GM19452 (cell line): ENCODE results near the gene TAP2.
A peak's percentile ranks its signal among the peaks of the same experiment; 100 is the strongest.
"Not testable (repeated sequence)": the region's sequence is repeated elsewhere in the genome, so short reads cannot be mapped to it uniquely, and the experiment has no call there.

ENCODE experiments used
- ATAC-seq: cut with Tn5 transposase; IDR thresholded peaks from one replicate; pipeline ENCODE4 v1.9.1; 2021; ENCODE audit not compliant: unreplicated experiment

TAP2 gene

DNA sequence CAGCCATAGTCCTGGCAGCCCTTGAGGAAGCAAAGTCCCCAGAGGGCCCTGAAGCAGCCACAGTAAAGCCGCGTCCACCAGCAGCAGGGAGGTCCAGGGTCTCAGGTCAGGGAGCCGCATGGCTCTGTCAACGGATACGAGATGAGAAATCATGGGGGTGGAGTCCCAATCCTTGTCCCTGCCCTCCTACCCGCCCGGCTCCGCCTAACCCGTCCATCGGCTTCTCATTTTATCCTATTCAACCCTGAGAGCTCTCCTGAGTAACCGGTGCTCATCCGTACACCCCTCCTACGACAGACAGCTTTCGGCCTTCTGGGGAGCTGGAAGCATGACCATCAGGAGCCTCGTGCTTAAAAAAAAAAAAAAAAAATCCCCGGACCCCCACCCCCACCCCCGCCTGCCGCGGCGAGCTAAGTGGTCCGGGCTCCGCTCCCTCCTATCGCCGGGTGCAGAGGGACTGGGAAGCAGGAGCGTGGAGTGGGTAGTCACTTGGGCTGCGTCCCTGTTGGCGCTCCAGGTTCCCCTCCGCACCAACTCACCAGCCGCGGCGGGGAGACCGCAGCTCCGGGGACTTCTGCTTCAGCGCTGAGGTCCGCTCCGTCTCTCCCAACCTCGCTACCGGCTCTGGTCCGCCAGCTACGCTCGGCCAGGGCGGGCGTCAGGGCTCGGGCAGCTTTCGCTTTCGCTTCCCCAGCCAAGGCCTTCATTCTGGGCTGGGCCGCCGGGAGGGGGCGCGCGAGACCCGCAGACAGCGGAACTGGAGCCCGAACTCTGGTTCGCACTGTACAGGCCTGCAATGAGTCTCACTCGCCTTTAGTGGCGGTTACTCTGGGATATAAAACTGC, at the start of gene TAP2:
Gene TAP2, minus strand, starts transcription at position 626 of the 845 bp plus-strand sequence. Its CDS starts 506 bp downstream, at position 120.
- ATAC-seq = peak; percentile 67

- no peak for ATAC-seq
Observed at GRCh38 chr6:32887616-32888015, 49.1 kb upstream of the TAP2 start.

DNA sequence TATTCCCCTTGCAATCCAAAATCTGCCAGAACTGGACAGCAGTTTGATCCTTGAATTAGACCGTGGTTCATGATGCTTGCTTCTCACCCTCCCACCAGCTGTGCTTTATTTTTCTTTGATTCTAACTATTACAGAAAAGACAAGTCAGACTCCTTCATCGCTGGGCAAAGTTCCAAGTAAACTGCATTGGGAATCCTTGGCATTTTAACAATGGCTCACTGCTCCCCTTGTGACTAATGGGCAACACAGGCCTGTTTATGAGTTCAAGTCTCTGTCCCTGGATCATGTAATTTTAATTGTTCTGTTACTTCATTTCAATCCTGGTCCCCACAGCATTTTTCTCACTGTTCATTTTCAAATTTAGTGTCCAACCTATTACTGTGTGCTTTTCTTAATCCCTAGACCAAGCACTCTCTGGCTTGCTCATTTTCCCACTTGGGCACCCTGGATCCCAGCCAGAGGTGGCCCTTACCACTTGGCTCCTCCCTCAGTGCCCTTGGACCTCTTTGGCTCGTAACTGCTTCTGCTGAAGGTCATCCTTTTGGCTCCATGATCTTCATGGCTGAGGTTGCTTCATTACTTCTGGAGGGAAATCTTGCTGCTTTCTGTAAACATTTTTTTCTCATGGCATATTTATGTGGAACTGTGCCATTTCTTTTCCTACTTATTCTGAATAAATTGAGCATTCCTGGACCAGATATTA, 48.3 kb upstream of the TAP2 start:
- ATAC-seq = no peak

DNA sequence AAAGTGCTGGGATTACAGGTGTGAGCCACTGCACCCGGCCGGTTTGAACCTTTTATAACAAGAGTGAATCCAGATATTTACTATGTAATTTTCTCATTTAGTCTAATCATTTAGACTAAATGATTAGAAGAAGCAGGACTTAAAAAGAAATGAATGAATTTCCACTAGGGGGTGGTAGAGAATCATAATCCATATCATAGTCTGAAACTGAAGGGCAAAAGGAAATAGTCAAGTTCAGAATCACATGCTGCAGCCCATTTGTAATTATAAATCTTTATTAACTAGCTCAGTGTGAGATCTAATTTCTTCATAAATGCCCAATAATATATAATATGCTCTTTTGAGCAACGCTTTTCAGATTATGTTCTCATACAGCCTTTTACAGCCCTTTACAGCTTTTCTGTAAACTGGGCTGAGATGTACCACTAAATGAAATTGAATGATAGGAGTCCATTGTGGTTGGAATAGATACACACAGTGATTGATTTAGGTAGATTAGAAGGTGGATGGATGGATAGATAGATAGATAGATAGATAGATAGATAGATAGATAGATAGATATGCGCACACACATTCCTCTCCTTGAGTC, 47.3 kb upstream of the TAP2 start:
- ATAC-seq = no peak

GRCh38 chr6:32883789-32884188, 45.2 kb upstream of the TAP2 start:
- no peak for ATAC-seq

GRCh38 chr6:32882879-32883250, 44.3 kb upstream of the TAP2 start:
- ATAC-seq = no peak

GRCh38 chr6:32880962-32881361, 42.4 kb upstream of the TAP2 start:
- ATAC-seq = not testable (repeated sequence)

- no peak for ATAC-seq
Observed at GRCh38 chr6:32879691-32880090, 41.2 kb upstream of the TAP2 start.

DNA sequence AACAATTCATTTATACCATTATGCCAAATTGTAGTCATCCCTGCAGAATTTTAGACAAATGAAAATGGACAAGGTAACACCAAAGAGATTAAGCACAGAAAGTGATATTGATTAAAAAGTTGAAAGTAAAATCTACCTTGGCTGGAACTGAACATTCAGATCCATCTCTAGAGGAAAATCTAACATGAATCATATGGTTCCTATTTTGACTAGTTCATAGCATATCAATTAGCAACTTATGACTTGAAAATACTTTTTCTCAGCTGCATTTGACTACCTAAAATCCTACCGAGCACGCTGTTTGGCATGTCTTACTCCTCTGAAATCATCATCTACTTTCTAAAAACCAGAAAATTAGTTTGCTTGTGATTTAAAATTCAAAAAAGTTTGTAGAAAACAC, 38.1 kb upstream of the TAP2 start:
- ATAC-seq = no peak

DNA sequence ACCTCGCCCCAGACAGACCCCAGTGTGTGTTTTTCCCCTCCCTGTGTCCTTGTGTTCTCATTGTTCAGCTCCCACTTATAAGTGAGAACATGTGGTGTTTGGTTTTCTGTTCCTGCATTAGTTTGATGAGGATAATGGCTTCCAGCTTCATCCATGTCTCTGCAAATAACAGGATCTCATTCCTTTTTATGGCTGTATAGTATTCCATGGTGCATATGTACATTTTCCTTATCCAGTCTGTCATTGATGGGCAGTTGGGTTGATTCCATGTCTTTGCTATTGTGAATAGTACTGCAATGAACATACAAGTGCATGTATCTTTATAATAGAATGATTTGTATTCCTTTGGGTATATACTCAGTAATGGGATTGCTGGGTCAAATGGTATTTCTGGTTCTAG, 35.4 kb upstream of the TAP2 start:
- not testable (repeated sequence) for ATAC-seq

- no peak for ATAC-seq
Observed at GRCh38 chr6:32868257-32868788, 29.8 kb upstream of the TAP2 start.

DNA sequence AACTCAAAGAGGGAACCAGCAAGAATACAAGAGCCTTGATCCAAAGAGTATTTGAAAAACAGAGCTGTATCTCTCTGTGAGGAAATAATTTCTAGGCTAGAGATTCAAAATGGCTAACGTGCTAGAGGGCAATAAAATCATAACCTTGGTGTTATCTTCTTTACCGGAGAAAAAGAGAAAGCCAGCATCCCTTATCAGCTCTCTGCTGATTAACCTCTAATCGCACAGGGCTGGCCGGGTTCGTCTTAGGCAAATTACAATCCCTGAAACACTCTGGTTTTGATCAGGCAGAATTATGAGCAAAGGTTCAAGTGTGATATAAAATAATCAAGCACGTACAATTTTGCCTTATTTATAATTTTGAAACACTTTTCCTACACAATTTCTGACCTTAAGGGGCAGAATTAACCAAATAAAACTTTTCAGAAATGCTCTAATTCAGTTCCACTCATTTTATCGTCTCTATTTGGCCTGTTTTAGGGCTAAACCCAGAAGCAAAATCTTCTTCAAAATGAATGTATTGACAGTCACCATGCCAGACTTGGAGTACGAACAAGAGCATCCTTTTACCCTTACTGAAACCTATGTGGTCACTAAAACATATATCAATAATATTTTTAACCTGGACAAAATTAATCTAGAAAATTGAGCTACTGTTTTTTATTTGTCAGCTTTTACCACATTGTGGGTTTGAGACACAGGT, 29.2 kb upstream of the TAP2 start:
- no peak for ATAC-seq

DNA sequence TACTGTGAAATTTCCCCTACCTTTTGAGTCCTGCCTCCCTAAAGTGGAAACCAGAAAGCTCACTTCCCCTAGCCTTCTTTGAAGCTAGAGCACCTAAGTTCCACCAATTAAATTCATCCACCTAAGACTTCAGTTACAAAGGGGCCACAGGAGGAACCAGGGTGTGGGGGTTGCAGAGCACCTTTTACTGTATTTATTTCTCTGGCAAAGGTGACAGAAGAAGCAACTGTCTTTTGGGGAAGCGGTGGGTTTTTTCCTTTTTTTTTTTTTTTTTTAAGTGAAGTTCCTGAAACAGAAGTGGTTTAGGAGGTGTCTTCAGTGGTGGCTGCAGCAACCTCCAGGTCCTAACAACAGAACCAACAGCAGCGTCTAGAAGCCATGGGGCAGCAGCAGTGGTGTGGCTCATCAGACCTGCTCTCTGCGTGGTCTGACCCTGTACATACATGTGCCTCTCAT, 28.5 kb upstream of the TAP2 start:
- no peak for ATAC-seq

GRCh38 chr6:32865724-32866443, 27.3 kb upstream of the TAP2 start:
- ATAC-seq = no peak

- no peak for ATAC-seq
Observed at GRCh38 chr6:32862725-32863124, 24.2 kb upstream of the TAP2 start.

DNA sequence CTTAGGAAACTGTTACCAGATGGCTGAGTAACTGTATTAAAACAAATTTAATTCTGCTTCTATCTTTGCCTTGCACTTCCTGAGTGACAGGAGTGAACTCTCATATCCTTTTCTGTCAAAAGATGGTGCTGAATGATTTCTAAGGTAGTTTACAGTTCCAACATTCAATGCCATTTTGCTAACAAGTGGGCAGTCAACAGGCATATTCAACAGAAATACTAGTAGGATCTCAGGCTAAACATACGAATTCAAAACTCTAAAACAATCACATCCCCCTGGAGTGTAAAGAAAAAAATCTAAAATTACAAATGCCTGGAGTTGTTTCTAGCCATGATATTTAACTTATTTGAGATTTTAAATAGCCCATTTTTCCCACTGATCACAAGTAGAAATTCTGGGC, 22.1 kb upstream of the TAP2 start:
- no peak for ATAC-seq

DNA sequence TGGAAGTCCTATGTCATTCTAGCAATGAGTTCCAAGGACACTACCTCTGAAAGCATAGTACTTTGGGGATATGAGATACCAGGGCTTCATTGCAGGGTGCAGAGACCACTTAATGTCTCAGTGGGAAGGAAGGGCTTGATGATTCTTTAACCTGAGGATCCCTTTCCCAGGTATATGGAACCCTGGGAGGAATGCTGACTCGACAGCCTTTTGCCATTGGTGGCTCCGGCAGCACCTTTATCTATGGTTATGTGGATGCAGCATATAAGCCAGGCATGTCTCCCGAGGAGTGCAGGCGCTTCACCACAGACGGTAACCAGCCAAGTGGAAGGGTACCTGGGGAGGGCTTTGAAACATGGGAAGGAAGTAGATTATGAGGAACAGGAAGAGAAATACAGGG, 19.7 kb upstream of the TAP2 start:
- ATAC-seq = no peak

- no peak for ATAC-seq
Observed at GRCh38 chr6:32857156-32857891, 18.8 kb upstream of the TAP2 start.

DNA sequence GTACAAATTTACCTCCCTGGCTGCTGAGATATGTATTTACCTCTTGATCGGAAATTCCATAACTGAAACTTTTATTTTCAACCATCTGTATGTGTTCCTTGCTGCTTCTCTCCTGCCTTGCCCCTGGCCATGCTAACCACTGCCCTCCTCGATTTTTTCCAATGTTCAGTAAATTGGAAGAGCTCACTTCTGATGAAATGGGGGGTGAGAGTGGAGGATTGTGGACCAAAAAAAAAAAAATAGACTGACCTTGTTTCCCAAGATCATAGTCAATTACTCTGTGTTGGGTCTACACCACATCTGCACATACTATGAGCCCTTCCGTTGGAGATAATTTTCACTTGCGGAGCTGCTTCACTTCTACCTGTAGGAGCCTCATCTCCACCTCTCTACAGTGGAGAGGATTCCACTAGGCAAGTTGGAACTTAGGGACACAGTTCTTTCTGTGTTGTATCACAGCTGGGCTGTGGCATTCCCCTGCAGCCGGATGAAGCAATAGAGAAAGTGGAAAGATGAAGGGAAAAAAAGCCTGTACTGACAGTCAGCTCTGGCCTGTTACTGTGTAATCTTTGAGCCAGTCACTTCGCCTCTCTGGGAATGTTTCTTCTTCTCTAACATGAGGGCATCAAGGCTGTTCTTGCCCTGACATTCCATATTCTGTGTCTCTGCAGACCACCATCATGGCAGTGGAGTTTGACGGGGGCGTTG, 17.1 kb upstream of the TAP2 start:
- no peak for ATAC-seq
